Natural killer cell (primary cell): ENCODE results near the gene RASA2. TPM values are rescaled to one million over a fixed set of nuclear protein-coding genes. Genes with fewer than 3 reads are reported as not detected.

Source experiments
- ATAC-seq, 3 donors: fragments of 150-1000 bp in 2 of 3; fragments of 200-7000 bp in 1 of 3; cut with Tn5 transposase; 1 replicate in 1 of 3; 2 replicates in 2 of 3; pipeline ENCODE4 v1.10.0; 2021; ENCODE audit warnings: mild to moderate bottlenecking in 2 of 3, moderate library complexity in 2 of 3
- DNase-seq, 2 donors: peaks; one replicate each; pipeline versions ENCODE4 v3.0.0 to v3.0.0-alpha.2; 2013 to 2021; ENCODE audit warnings: mixed read lengths in 1 of 2
- H3K27ac ChIP-seq: one replicate; pipeline ENCODE4 v1.5.1; 2013; ENCODE audit warnings: mild to moderate bottlenecking, low read length
- H3K27me3 ChIP-seq: one replicate; pipeline ENCODE4 v1.6.1; 2013; ENCODE audit warnings: low read length; ENCODE audit not compliant: control insufficient read depth, insufficient read depth
- H3K36me3 ChIP-seq: one replicate; pipeline ENCODE4 v1.6.1; 2013; ENCODE audit warnings: low read length; ENCODE audit not compliant: control insufficient read depth, insufficient read depth
- H3K4me1 ChIP-seq: one replicate; pipeline ENCODE4 v1.6.1; 2013; ENCODE audit warnings: low read length; ENCODE audit not compliant: control insufficient read depth, insufficient read depth
- H3K4me3 ChIP-seq: one replicate; pipeline ENCODE4 v1.5.1; 2013; ENCODE audit warnings: low read length
- H3K9me3 ChIP-seq: one replicate; pipeline ENCODE4 v1.6.1; 2013; ENCODE audit warnings: low read length; ENCODE audit not compliant: control insufficient read depth, insufficient read depth
- H3K27ac Mint-ChIP-seq, 2 donors: one replicate each; pipeline ENCODE4 v1.8.0; 2022; ENCODE audit warnings: mild to moderate bottlenecking in 2 of 2, mixed read lengths in 2 of 2, moderate library complexity in 1 of 2
- H3K27me3 Mint-ChIP-seq, 2 donors: one replicate each; pipeline ENCODE4 v1.8.0; 2022; ENCODE audit warnings: low read depth in 2 of 2, mixed read lengths in 2 of 2
- H3K36me3 Mint-ChIP-seq: one replicate; pipeline ENCODE4 v1.8.0; 2022; ENCODE audit warnings: mixed read lengths
- H3K4me1 Mint-ChIP-seq, 2 donors: one replicate each; pipeline ENCODE4 v1.8.0; 2022; ENCODE audit warnings: mixed read lengths in 2 of 2
- H3K4me3 Mint-ChIP-seq: one replicate; pipeline ENCODE4 v1.8.0; 2022; ENCODE audit warnings: mild to moderate bottlenecking, moderate library complexity, mixed read lengths
- H3K9me3 Mint-ChIP-seq, 2 donors: one replicate each; pipeline ENCODE4 v1.8.0; 2022; ENCODE audit warnings: mixed read lengths in 2 of 2
- WGBS: methylation state at CpG from one replicate; pipeline ENCODE4 v1.1.7; 2013; ENCODE audit warnings: missing lambda C conversion rate; ENCODE audit not compliant: insufficient coverage; 5-methylcytosine and 5-hydroxymethylcytosine counted together
- intact Hi-C: fragments of 100-400 bp; cut with micrococcal nuclease; formaldehyde crosslinking; loops from one replicate; pipeline ENCODE4 v1.14.2; 2022
- total RNA-seq, 4 donors: library from RNA; stranded (reverse); fragments of 120-200 nt in 1 of 4; gene quantifications; one replicate each; pipeline versions ENCODE4 v1.2.3 to v1.2.4, GENCODE V29; 2013 to 2022
- TF ChIP-seq, protein P1 (sequence below): fragments of 200-600 bp; IDR thresholded peaks from one replicate; pipeline ENCODE4 v1.8.0; 2022; ENCODE audit warnings: antibody characterized with exemption

The RASA2 gene
- total RNA-seq, 3 donors from 2014 or later (not counting 1 experiment from before 2014, with no cell fraction given), result 93.9 to 99.4 (median 97.0) TPM

DNA sequence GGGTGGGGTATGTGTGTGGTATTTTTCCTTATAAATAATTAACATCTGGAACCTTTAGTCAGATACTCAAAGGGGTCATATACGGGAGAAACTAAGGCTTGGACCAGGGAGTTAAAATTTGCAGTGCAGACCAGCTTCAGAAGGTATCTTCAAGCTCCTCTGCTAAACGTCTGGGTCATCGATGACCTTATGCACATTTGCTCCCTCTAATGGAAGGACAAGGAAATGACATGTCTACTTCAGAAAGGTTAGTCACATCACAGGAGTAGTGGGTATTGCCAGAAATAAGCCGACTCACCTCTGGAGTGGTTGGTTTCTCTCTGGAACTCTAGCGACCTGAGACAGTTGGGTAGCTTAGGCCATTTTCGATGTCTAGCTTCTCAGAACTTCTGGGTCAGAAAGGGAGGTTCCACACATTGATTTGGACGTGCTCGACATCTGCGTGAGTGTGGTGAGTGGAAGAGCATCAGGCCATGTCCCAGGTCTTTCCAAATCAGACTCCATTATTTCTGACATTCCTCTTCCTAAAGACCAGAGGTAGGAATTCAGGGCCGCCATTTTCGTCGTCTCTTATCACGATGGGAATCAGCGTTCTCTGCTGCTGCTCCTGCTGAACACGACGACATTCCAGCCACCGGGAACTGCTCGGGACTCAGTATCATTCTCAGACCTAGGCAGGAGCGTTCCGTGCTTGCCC lies 31.8 kb upstream of the RASA2 start:
- no peak overlapping the region for H3K4me3 ChIP-seq
- peaks cover 6% of the 10 kb centered on the region for H3K4me1 ChIP-seq
- no peaks in the 10 kb centered on the region for H3K9me3 Mint-ChIP-seq
- intact Hi-C loops, result loop anchor here (1.0 to 10.0 kb wide), 4 partner anchors 94 to 220 kb away; partner anchors contain the start of gene PXYLP1
- peaks cover 0 to 2% of the 10 kb centered on the region in 2 donors for H3K27me3 Mint-ChIP-seq
- H3K27me3 ChIP-seq, result no peaks in the 10 kb centered on the region
- 66% methylated on average over 20 of the region's 20 CpGs for WGBS
- no peaks in the 10 kb centered on the region for H3K36me3 ChIP-seq
- no peak overlapping the region for H3K27ac Mint-ChIP-seq
- TF ChIP-seq, protein P1, sequence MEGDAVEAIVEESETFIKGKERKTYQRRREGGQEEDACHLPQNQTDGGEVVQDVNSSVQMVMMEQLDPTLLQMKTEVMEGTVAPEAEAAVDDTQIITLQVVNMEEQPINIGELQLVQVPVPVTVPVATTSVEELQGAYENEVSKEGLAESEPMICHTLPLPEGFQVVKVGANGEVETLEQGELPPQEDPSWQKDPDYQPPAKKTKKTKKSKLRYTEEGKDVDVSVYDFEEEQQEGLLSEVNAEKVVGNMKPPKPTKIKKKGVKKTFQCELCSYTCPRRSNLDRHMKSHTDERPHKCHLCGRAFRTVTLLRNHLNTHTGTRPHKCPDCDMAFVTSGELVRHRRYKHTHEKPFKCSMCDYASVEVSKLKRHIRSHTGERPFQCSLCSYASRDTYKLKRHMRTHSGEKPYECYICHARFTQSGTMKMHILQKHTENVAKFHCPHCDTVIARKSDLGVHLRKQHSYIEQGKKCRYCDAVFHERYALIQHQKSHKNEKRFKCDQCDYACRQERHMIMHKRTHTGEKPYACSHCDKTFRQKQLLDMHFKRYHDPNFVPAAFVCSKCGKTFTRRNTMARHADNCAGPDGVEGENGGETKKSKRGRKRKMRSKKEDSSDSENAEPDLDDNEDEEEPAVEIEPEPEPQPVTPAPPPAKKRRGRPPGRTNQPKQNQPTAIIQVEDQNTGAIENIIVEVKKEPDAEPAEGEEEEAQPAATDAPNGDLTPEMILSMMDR, result peak; percentile 80
- H3K4me3 Mint-ChIP-seq, result no peak overlapping the region
- peaks cover 11% of the 10 kb centered on the region in 2 donors for H3K4me1 Mint-ChIP-seq
- peak in 1 of 2 donors; percentile 82 for DNase-seq
- no peaks in the 10 kb centered on the region for H3K36me3 Mint-ChIP-seq
- ATAC-seq, result peak; percentile 84 to 97 (median 92)
- no peaks in the 10 kb centered on the region for H3K9me3 ChIP-seq
- H3K27ac ChIP-seq, result no peak overlapping the region

DNA sequence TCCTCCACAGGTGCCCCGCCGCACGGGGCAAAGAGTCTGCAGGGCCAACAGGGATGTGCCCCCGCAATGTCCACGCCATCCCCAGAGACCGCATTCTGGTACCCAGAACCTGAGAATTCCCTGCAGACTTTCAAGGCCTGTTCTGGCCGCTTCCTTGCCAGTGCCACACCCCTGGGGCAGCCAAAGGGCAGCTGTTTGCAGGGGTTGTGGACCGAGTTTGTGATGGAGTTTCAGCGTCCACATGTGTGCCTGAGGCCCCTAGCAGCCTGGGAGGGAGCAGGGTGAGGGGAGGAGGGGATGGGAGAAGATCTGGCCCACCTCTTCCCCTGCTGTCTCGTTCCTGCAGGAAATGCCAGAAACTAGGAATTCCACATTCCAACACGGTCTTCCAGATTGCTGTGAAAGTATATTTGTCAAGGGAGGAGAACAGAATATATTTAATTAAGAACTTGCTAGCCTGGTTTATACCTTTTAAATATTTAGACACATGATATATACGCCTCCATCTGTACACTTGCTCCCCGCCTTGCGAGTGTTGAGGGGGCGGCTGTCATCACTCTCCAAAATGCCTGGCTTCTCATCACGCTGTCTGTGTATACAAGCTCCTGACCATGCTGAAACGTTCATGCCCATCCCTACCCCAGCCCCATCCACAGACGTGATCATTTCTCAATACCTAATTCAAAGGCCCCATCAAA lies 31.1 kb upstream of the RASA2 start:
- H3K27me3 ChIP-seq, result no peaks in the 10 kb centered on the region
- no peak overlapping the region for H3K4me3 Mint-ChIP-seq
- H3K27ac ChIP-seq, result no peak overlapping the region
- intact Hi-C loops, result loop anchor here (1.0 to 10.0 kb wide), 4 partner anchors 94 to 221 kb away; partner anchors contain the start of gene PXYLP1
- no peaks in the 10 kb centered on the region for H3K9me3 ChIP-seq
- no peak for DNase-seq
- H3K4me3 ChIP-seq, result no peak overlapping the region
- 90% methylated on average over 18 of the region's 18 CpGs for WGBS
- H3K36me3 ChIP-seq, result no peaks in the 10 kb centered on the region
- ATAC-seq, result no peak
- H3K27ac Mint-ChIP-seq, result no peak overlapping the region
- H3K4me1 Mint-ChIP-seq, result peaks cover 11 to 15% of the 10 kb centered on the region in 2 donors
- H3K36me3 Mint-ChIP-seq, result no peaks in the 10 kb centered on the region
- peaks cover 6% of the 10 kb centered on the region for H3K4me1 ChIP-seq
- no peaks in the 10 kb centered on the region for H3K9me3 Mint-ChIP-seq
- TF ChIP-seq, protein P1, result no peak
- H3K27me3 Mint-ChIP-seq, result peaks cover 0 to 2% of the 10 kb centered on the region in 2 donors

DNA sequence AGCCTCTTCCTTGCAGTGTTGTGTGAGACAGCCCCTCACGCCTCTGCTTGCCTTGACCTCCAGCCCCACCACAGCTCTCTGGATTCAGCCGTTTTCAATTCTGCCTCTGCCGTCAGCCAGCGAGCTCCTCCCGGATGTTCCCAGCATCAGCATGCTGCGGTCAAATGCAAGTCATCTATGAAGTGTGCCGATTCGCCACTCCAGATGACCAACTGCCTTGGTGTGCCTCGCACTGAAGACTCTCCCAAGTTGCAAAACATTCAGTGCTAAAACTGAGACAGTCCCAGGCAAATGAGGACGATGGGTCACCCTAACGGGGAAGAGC lies 30.6 kb upstream of the RASA2 start:
- no peaks in the 10 kb centered on the region for H3K9me3 ChIP-seq
- peaks cover 6% of the 10 kb centered on the region for H3K4me1 ChIP-seq
- H3K4me3 ChIP-seq, result no peak overlapping the region
- H3K4me1 Mint-ChIP-seq, result peaks cover 11 to 15% of the 10 kb centered on the region in 2 donors
- no peak overlapping the region for H3K27ac Mint-ChIP-seq
- no peaks in the 10 kb centered on the region for H3K9me3 Mint-ChIP-seq
- intact Hi-C loops, result loop anchor here (10.0 kb wide), 1 partner anchor 221 kb away; the partner anchor contains the start of gene PXYLP1
- no peaks in the 10 kb centered on the region for H3K36me3 ChIP-seq
- no peak overlapping the region for H3K4me3 Mint-ChIP-seq
- peaks cover 0 to 2% of the 10 kb centered on the region in 2 donors for H3K27me3 Mint-ChIP-seq
- no peak for ATAC-seq
- no peaks in the 10 kb centered on the region for H3K27me3 ChIP-seq
- WGBS, result 96% methylated on average over 11 of the region's 11 CpGs
- no peak overlapping the region for H3K27ac ChIP-seq
- TF ChIP-seq, protein P1, result no peak
- H3K36me3 Mint-ChIP-seq, result no peaks in the 10 kb centered on the region
- DNase-seq, result no peak
